A673 (cell line): ENCODE data around the gene HSDL2. TPM values are rescaled to one million over a fixed set of nuclear protein-coding genes. Genes with fewer than 3 reads are reported as not detected.
A peak's percentile ranks its signal among the peaks of the same experiment; 100 is the strongest.
"Not testable (repeated sequence)": the region's sequence is repeated elsewhere in the genome, so short reads cannot be mapped to it uniquely, and the experiment has no call there.

ENCODE experiments used
- BruUV-seq: library from RNA; stranded (reverse); fragments of 400-500 nt; replicated peaks from 2 replicates; lab custom pipeline; 2021; lab: Mats Ljungman, UMichigan
- CTCF ChIA-PET: fragments of 300-600 bp; sonication (Branson Sonifier 250); formaldehyde crosslinking; loops from one replicate; lab custom pipeline; 2022; ENCODE audit warnings: antibody characterized with exemption; lab: Charles Lee
- POLR2A ChIA-PET: fragments of 300-600 bp; sonication (Branson Sonifier 250); formaldehyde crosslinking; loops from one replicate; lab custom pipeline; 2022; ENCODE audit warnings: antibody characterized with exemption; ENCODE audit not compliant: low non-redundant PET; lab: Charles Lee
- DNase-seq: peaks from one replicate; pipeline ENCODE4 v3.0.0-alpha.2; 2015; ENCODE audit warnings: low spot score
- H3K27ac ChIP-seq: fragments of 200-600 bp; sonication (generic); 2 replicates; pipeline ENCODE4 v1.5.1; 2016; ENCODE audit warnings: mixed run types, low read depth, mild to moderate bottlenecking, mixed read lengths, antibody characterized with exemption, low read length; ENCODE audit not compliant: poor library complexity, severe bottlenecking
- H3K27me3 ChIP-seq: fragments of 200-600 bp; sonication (generic); replicated peaks from 2 replicates; pipeline ENCODE4 v1.6.1; 2017; ENCODE audit warnings: mixed run types, low read depth, mild to moderate bottlenecking, mixed read lengths, antibody characterized with exemption, low read length; ENCODE audit not compliant: insufficient read depth, poor library complexity
- H3K36me3 ChIP-seq: fragments of 200-600 bp; sonication (generic); 2 replicates; pipeline ENCODE4 v1.6.1; 2016; ENCODE audit warnings: mixed run types, mild to moderate bottlenecking, mixed read lengths, antibody characterized with exemption, low read length; ENCODE audit not compliant: insufficient read depth, poor library complexity, severe bottlenecking
- H3K4me1 ChIP-seq: fragments of 200-600 bp; sonication (generic); 2 replicates; pipeline ENCODE4 v1.6.1; 2017; ENCODE audit warnings: mixed run types, mild to moderate bottlenecking, mixed read lengths, antibody characterized with exemption, low read length; ENCODE audit not compliant: insufficient read depth, poor library complexity, severe bottlenecking
- H3K4me3 ChIP-seq: fragments of 200-600 bp; sonication (generic); 2 replicates; pipeline ENCODE4 v1.5.1; 2016; ENCODE audit warnings: low read depth, mixed run types, mild to moderate bottlenecking, mixed read lengths, low read length; ENCODE audit not compliant: poor library complexity, severe bottlenecking
- H3K9me3 ChIP-seq: fragments of 200-600 bp; sonication (generic); 2 replicates; pipeline ENCODE4 v1.6.1; 2016; ENCODE audit warnings: mixed run types, low read depth, mild to moderate bottlenecking, mixed read lengths, antibody characterized with exemption, low read length; ENCODE audit not compliant: poor library complexity, severe bottlenecking
- CTCF ChIP-seq: fragments of 300-800, 200-600 bp; sonication (generic); conservative IDR thresholded peaks from 2 replicates; pipeline ENCODE4 v1.5.1; 2017; ENCODE audit warnings: low read depth, mild to moderate bottlenecking, antibody characterized with exemption, low read length, moderate library complexity, mixed read lengths
- EZH2 ChIP-seq: fragments of 200-600 bp; sonication (generic); IDR thresholded peaks from 2 replicates; pipeline ENCODE4 v1.6.1; 2017; ENCODE audit warnings: borderline replicate concordance, low read depth, mild to moderate bottlenecking, mixed read lengths, antibody characterized with exemption, low read length; ENCODE audit not compliant: poor library complexity, severe bottlenecking
- intact Hi-C: fragments of 100-400 bp; cut with micrococcal nuclease; formaldehyde crosslinking; loops from one replicate; pipeline ENCODE4 v1.10.0; 2022; ENCODE audit not compliant: unreplicated experiment
- total RNA-seq: library from RNA; stranded (reverse); gene quantifications from 2 replicates; pipeline ENCODE4 v1.2.3, GENCODE V29; 2021

HSDL2 gene
- total RNA-seq, 1 experiment from 2014 or later: 28.2 TPM

GRCh38 chr9:112364761-112365160 lies 15.1 kb upstream of the HSDL2 start:
- no peaks in the 10 kb centered on the region for H3K4me1 ChIP-seq
- BruUV-seq: no TSS peak
- H3K36me3 ChIP-seq: no peaks in the 10 kb centered on the region
- no peak overlapping the region for H3K4me3 ChIP-seq
- no peak for DNase-seq
- CTCF ChIA-PET: interaction anchor here (0.6 kb wide), 1 partner anchor 31 kb away, joined by 3 read pairs; no protein-coding TSS in a partner anchor
- peaks cover 5% of the 10 kb centered on the region for H3K9me3 ChIP-seq
- intact Hi-C loops: loop anchor here (5.0 to 10.0 kb wide), 2 partner anchors 460 to 602 kb away; no protein-coding TSS in a partner anchor
- POLR2A ChIA-PET: no interaction called here
- H3K27me3 ChIP-seq: no peaks in the 10 kb centered on the region
- H3K27ac ChIP-seq: no peak overlapping the region
- TF ChIP-seq EZH2 (no peak), CTCF (no peak)

GRCh38 chr9:112365257-112365656 lies 14.7 kb upstream of the HSDL2 start:
- H3K36me3 ChIP-seq, H3K4me1 ChIP-seq, POLR2A ChIA-PET, H3K27ac ChIP-seq, DNase-seq, H3K4me3 ChIP-seq, H3K9me3 ChIP-seq, CTCF ChIA-PET, BruUV-seq, H3K27me3 ChIP-seq: not testable (repeated sequence)
- intact Hi-C loops: loop anchor here (10.0 kb wide), 1 partner anchor 460 kb away; no protein-coding TSS in a partner anchor

- Histone ChIP-seq H3K36me3 (no peaks in the 10 kb centered on the region), H3K4me3 (no peak overlapping the region), H3K27me3 (no peaks in the 10 kb centered on the region), H3K4me1 (no peaks in the 10 kb centered on the region), H3K27ac (no peak overlapping the region), H3K9me3 (peaks cover 5% of the 10 kb centered on the region)
- ChIA-PET CTCF (no interaction called here), POLR2A (no interaction called here)
- intact Hi-C loops: loop anchor here (10.0 kb wide), 1 partner anchor 458 kb away; no protein-coding TSS in a partner anchor
- no TSS peak for BruUV-seq
- DNase-seq: no peak
- TF ChIP-seq EZH2: no peak
- peak; percentile 34 for TF ChIP-seq CTCF
These were observed 13.3 kb upstream of the HSDL2 start for GRCh38 chr9:112366591-112366990.

GRCh38 chr9:112367465-112367864 lies 12.4 kb upstream of the HSDL2 start:
- BruUV-seq: no TSS peak
- Histone ChIP-seq H3K27ac (no peak overlapping the region), H3K9me3 (peaks cover 5% of the 10 kb centered on the region), H3K36me3 (no peaks in the 10 kb centered on the region), H3K27me3 (no peaks in the 10 kb centered on the region), H3K4me1 (no peaks in the 10 kb centered on the region), H3K4me3 (no peak overlapping the region)
- TF ChIP-seq EZH2 (no peak), CTCF (no peak)
- CTCF ChIA-PET: no interaction called here
- POLR2A ChIA-PET: no interaction called here
- DNase-seq: no peak
- intact Hi-C loops: loop anchor here (10.0 kb wide), 1 partner anchor 457 kb away; no protein-coding TSS in a partner anchor
